BJ (cell line): ENCODE data around the gene NALCN. TPM values are rescaled to one million over a fixed set of nuclear protein-coding genes. Genes with fewer than 3 reads are reported as not detected.

Experiments used
- CTCF ChIA-PET: fragments of 350-600 bp; formaldehyde crosslinking; extraction: SDS; loops from one replicate; lab custom pipeline; 2021; ENCODE audit warnings: antibody characterized with exemption, inconsistent platforms; lab: Yijun Ruan, JAX
- POLR2A ChIA-PET: fragments of 300-600 bp; sonication (Branson Sonifier 250); formaldehyde crosslinking; extraction: SDS; loops from one replicate; lab custom pipeline; 2021; ENCODE audit warnings: antibody characterized with exemption; lab: Charles Lee
- DNase-seq: peaks from one replicate; pipeline ENCODE4 v3.0.0-alpha.2; 2011; ENCODE audit warnings: low read depth
- H3K27me3 ChIP-seq: 2 replicates; pipeline ENCODE4 v1.6.0; 2011; ENCODE audit warnings: low read length; ENCODE audit not compliant: control insufficient read depth, insufficient read depth
- H3K36me3 ChIP-seq: 2 replicates; pipeline ENCODE4 v1.5.1; 2011; ENCODE audit warnings: low read length; ENCODE audit not compliant: control insufficient read depth, insufficient read depth
- H3K4me3 ChIP-seq: 2 replicates; pipeline ENCODE4 v1.5.1; 2011; ENCODE audit warnings: low read depth, mild to moderate bottlenecking, control low read depth, low read length
- polyA plus RNA-seq: library from polyadenylated mRNA; depleted of rRNA; stranded (reverse); fragments of >200 nt; gene quantifications from 2 replicates; pipeline ENCODE4 v1.2.3, GENCODE V29; 2011
- TF ChIP-seq, protein P1 (sequence below): IDR thresholded peaks from 2 replicates; pipeline ENCODE4 v1.5.1; 2011; ENCODE audit warnings: low read depth, mild to moderate bottlenecking, control low read depth, inconsistent platforms, low read length, moderate library complexity; ENCODE audit not compliant: insufficient read depth

NALCN gene
- polyA plus RNA-seq, 1 experiment, result 2.9 TPM

DNA sequence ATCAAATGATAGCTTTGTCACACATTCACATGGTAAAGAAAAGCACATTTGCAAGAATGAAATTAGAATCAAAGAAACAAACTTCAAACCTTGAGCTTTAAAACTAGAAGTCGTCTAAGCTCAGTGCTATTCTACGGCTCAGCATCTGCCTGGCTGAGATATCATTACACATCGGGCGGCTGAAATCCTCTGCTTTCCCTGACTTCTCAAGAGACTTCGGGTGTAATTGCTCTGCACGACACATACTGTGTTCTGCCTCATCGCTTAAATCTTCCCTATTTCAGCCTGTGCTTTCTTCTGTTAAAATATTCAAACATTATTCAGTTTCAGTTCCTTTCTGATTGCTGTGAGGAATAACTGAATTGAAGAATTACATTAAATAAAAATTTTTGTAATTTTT lies 265.3 kb downstream of the NALCN start:
- TF ChIP-seq, protein P1, sequence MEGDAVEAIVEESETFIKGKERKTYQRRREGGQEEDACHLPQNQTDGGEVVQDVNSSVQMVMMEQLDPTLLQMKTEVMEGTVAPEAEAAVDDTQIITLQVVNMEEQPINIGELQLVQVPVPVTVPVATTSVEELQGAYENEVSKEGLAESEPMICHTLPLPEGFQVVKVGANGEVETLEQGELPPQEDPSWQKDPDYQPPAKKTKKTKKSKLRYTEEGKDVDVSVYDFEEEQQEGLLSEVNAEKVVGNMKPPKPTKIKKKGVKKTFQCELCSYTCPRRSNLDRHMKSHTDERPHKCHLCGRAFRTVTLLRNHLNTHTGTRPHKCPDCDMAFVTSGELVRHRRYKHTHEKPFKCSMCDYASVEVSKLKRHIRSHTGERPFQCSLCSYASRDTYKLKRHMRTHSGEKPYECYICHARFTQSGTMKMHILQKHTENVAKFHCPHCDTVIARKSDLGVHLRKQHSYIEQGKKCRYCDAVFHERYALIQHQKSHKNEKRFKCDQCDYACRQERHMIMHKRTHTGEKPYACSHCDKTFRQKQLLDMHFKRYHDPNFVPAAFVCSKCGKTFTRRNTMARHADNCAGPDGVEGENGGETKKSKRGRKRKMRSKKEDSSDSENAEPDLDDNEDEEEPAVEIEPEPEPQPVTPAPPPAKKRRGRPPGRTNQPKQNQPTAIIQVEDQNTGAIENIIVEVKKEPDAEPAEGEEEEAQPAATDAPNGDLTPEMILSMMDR, result no peak
- DNase-seq, result no peak
- Histone ChIP-seq H3K4me3 (no peak overlapping the region), H3K27me3 (no peaks in the 10 kb centered on the region), H3K36me3 (no peaks in the 10 kb centered on the region)
- POLR2A ChIA-PET, result no interaction called here
- CTCF ChIA-PET, result interaction anchor here (0.7 to 4.6 kb wide), 5 partner anchors 8 to 324 kb away, joined by 3 to 30 read pairs (median 3); no protein-coding TSS in a partner anchor

DNA sequence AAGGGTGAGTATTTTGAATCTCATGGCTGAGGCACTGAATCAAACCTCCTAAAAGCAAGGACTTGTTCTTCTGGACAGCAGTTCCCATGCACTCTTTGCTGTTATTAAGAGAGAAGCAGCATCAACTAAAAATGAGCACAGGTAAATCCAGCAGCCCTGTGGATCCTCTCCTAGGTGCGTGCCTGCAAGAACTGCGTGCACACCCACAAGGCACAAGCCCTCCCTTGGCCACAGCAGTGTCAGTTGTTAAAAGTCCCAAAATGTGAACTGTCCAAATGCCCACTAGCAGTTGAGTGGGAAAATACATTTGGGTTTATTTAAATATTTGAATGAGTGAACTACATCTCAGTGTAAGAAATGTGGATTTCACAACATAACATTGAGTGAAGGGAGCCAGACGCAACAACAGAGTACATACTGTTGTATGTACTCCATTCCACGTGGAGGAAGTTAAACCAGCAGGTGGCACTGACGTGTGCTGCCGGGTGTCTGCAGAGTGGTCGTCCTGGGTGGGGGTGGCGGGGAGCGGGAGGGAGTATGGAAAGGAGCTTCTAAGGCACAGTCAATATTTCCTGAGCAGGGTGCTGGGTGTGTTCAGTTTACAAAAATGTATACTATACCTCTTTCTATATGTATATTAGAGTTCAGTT lies 266.4 kb downstream of the NALCN start:
- Histone ChIP-seq H3K27me3 (no peaks in the 10 kb centered on the region), H3K4me3 (no peak overlapping the region), H3K36me3 (no peaks in the 10 kb centered on the region)
- POLR2A ChIA-PET, result interaction anchor here (0.6 kb wide), 1 partner anchor 267 kb away, joined by 3 read pairs; no protein-coding TSS in a partner anchor
- TF ChIP-seq, protein P1, result peak; percentile 51
- no peak for DNase-seq
- CTCF ChIA-PET, result interaction anchor here (0.8 to 4.6 kb wide), 6 partner anchors 9 to 330 kb away, joined by 3 to 30 read pairs (median 3); no protein-coding TSS in a partner anchor

DNA sequence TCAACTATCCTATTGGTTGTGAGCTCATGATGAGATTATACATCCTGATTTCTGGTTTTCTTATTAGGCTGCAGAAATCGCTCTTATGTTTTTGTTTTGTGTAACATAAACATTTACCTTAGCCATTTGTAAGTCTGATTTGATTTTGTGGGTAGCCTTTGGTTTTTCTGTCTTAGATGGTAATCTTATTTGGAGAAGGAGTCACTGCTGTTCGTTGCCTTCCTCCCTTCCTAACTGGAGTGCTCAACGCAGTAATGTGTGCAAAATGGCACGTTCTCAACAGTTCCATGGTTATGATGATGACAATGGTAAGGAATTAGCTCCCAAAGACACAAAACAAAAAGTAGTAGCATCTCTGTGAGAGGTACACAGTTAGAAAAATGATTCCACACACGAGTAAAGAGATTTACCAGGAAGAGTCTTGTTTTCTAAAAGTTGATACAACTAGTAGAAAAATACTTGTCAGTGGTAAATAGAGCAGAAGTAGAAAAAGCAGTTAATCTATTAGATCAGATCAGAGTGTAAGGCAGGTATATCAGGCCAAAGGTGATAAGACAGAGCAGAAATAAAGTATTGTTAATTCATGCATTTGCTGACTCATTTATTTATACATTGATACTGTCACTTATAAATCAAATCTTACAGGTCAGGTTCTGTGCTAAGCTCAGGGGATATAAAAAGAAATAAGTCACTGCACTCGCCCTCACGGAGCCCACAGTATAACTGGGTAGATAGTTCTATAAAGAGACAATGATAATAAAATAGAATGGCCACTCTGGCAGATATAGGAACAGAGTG lies 270.0 kb downstream of the NALCN start:
- POLR2A ChIA-PET, result no interaction called here
- TF ChIP-seq, protein P1, result no peak
- CTCF ChIA-PET, result interaction anchor here (1.0 to 3.1 kb wide), 6 partner anchors 10 to 611 kb away, joined by 3 to 63 read pairs (median 5); no protein-coding TSS in a partner anchor
- Histone ChIP-seq H3K27me3 (no peaks in the 10 kb centered on the region; the same call in 1 of the 2 replicates), H3K4me3 (no peak overlapping the region), H3K36me3 (no peaks in the 10 kb centered on the region)
- no peak for DNase-seq

DNA sequence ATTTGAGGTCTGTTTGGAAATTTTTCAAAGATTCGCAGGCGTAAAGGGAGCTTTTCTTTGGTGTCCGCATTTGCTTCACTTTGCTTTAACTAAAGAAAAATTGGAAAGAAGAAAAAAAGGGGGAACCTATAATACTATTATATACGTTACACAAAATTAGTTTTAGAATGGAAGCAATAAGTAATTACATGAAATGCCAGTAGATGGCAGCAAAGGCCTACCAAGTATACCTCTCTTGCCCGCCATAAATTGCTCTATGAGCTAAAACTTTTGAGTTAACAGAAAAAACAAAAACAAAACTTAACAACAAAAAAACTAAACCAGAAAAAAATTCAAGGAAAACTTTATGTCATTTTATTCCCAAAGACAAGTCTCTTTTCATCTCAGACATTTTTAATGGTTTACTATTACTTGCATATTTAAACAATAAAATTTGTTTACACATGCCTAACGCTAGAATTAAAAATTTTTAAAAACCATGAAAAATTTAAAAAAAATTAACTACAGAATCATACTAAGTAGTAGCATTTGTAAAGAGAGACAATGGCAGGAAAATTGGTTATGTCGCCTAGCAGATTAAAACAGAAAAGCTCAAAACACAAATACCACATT lies 271.4 kb downstream of the NALCN start:
- peaks cover 2% of the 10 kb centered on the region for H3K27me3 ChIP-seq
- no peaks in the 10 kb centered on the region for H3K36me3 ChIP-seq
- ChIA-PET POLR2A (interaction anchor here (0.6 to 0.7 kb wide), 2 partner anchors 224 to 236 kb away, joined by 3 to 4 read pairs; no protein-coding TSS in a partner anchor), CTCF (interaction anchor here (0.6 to 3.1 kb wide), 36 partner anchors 9 to 1312 kb away, joined by 3 to 63 read pairs (median 4); no protein-coding TSS in a partner anchor)
- H3K4me3 ChIP-seq, result no peak overlapping the region
- DNase-seq, result no peak
- TF ChIP-seq, protein P1, result peak; percentile 53
